Activated CD8-positive, alpha-beta T cell treated with anti-CD3 and anti-CD28 coated beads for 36 hours (primary cell): Measurements from ENCODE around the gene TYROBP. TPM values are rescaled to one million over a fixed set of nuclear protein-coding genes. Genes with fewer than 3 reads are reported as not detected.
"Not testable (repeated sequence)": the region's sequence is repeated elsewhere in the genome, so short reads cannot be mapped to it uniquely, and the experiment has no call there.

Experiments
- ATAC-seq: fragments of 200-7000 bp; cut with Tn5 transposase; one replicate; pipeline ENCODE4 v1.10.0; 2021; ENCODE audit warnings: mild to moderate bottlenecking, moderate library complexity
- CTCF ChIA-PET: fragments of 350-600 bp; sonication (Branson Sonifier 250); formaldehyde crosslinking; loops from one replicate; lab custom pipeline; 2021; ENCODE audit warnings: antibody characterized with exemption; lab: Charles Lee
- POLR2A ChIA-PET: fragments of 350-600 bp; sonication (Branson Sonifier 250); formaldehyde crosslinking; loops from one replicate; lab custom pipeline; 2021; ENCODE audit warnings: antibody characterized with exemption; lab: Charles Lee
- DNase-seq: peaks from one replicate; pipeline ENCODE4 v3.0.0-alpha.2; 2020
- H3K27ac Mint-ChIP-seq: one replicate; pipeline ENCODE4 v1.8.0; 2021; ENCODE audit warnings: mild to moderate bottlenecking, mixed read lengths
- H3K27me3 Mint-ChIP-seq: one replicate; pipeline ENCODE4 v1.8.0; 2021; ENCODE audit warnings: mixed read lengths
- H3K36me3 Mint-ChIP-seq: one replicate; pipeline ENCODE4 v1.8.0; 2021; ENCODE audit warnings: low read depth, mixed read lengths
- H3K4me1 Mint-ChIP-seq: one replicate; pipeline ENCODE4 v1.8.0; 2021; ENCODE audit warnings: low read depth, mixed read lengths
- H3K4me3 Mint-ChIP-seq: one replicate; pipeline ENCODE4 v1.8.0; 2021; ENCODE audit warnings: mild to moderate bottlenecking, moderate library complexity, mixed read lengths
- H3K9me3 Mint-ChIP-seq: one replicate; pipeline ENCODE4 v1.8.0; 2021; ENCODE audit warnings: mixed read lengths
- intact Hi-C: fragments of 100-400 bp; cut with micrococcal nuclease; formaldehyde crosslinking; loops from one replicate; pipeline ENCODE4 v1.10.0; 2022
- total RNA-seq, 2 experiments: library from RNA; stranded (reverse); gene quantifications; one replicate each; pipeline ENCODE4 v1.2.3, GENCODE V29; 2021
- TF ChIP-seq, protein P1 (sequence below): fragments of 200-600 bp; IDR thresholded peaks from one replicate; pipeline ENCODE4 v1.8.0; 2022; ENCODE audit warnings: antibody characterized with exemption, mild to moderate bottlenecking

TYROBP gene
- total RNA-seq, 2 experiments from 2014 or later = 0.81 to 1.5 TPM

DNA sequence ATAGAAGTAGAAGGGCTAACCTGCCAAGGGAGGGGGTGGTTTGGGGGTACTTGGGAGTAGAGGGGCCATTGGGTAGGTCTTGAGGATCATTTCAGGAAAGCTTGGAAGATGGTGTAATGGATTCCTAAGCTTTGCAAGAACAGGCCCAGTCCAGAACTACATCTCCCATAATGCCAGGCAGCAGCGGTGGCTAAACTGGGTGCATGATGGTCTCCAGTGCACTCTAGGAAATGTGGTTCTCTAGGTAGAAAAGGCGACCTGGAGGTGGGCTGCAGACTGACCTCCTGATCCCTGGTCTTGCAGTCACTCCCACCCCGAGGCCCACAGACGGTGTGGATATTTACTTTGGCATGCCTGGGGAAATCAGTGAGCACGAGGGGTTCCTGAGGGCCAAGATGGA, 35.9 kb downstream of the TYROBP start:
- Mint-ChIP-seq H3K27ac (no peak overlapping the region), H3K27me3 (peaks cover 35% of the 10 kb centered on the region), H3K4me1 (peaks cover 13% of the 10 kb centered on the region), H3K4me3 (no peak overlapping the region), H3K9me3 (no peaks in the 10 kb centered on the region), H3K36me3 (no peaks in the 10 kb centered on the region)
- no peak for DNase-seq
- ATAC-seq = no peak
- TF ChIP-seq, protein P1, sequence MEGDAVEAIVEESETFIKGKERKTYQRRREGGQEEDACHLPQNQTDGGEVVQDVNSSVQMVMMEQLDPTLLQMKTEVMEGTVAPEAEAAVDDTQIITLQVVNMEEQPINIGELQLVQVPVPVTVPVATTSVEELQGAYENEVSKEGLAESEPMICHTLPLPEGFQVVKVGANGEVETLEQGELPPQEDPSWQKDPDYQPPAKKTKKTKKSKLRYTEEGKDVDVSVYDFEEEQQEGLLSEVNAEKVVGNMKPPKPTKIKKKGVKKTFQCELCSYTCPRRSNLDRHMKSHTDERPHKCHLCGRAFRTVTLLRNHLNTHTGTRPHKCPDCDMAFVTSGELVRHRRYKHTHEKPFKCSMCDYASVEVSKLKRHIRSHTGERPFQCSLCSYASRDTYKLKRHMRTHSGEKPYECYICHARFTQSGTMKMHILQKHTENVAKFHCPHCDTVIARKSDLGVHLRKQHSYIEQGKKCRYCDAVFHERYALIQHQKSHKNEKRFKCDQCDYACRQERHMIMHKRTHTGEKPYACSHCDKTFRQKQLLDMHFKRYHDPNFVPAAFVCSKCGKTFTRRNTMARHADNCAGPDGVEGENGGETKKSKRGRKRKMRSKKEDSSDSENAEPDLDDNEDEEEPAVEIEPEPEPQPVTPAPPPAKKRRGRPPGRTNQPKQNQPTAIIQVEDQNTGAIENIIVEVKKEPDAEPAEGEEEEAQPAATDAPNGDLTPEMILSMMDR = no peak
- ChIA-PET CTCF (no interaction called here), POLR2A (no interaction called here)
- intact Hi-C loops = no loop called here

DNA sequence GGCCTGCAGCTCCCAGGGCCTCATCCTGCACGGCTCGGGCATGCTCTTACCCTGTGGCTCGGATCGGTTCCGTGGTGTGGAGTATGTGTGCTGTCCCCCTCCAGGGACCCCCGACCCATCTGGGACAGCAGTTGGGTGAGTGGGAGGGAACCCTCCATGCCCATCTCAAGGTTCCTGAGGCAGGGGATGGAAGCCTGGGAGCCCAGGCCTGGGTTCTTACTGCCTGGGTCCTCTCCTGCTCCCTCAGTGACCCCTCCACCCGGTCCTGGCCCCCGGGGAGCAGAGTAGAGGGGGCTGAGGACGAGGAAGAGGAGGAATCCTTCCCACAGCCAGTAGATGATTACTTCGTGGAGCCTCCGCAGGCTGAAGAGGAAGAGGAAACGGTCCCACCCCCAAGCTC, 36.5 kb downstream of the TYROBP start:
- DNase-seq (no peak), ATAC-seq (no peak)
- POLR2A ChIA-PET = no interaction called here
- Mint-ChIP-seq H3K36me3 (no peaks in the 10 kb centered on the region), H3K27me3 (peaks cover 36% of the 10 kb centered on the region), H3K27ac (no peak overlapping the region), H3K4me3 (no peak overlapping the region), H3K9me3 (no peaks in the 10 kb centered on the region), H3K4me1 (peaks cover 13% of the 10 kb centered on the region)
- CTCF ChIA-PET = no interaction called here
- TF ChIP-seq, protein P1 = no peak
- intact Hi-C loops = no loop called here

DNA sequence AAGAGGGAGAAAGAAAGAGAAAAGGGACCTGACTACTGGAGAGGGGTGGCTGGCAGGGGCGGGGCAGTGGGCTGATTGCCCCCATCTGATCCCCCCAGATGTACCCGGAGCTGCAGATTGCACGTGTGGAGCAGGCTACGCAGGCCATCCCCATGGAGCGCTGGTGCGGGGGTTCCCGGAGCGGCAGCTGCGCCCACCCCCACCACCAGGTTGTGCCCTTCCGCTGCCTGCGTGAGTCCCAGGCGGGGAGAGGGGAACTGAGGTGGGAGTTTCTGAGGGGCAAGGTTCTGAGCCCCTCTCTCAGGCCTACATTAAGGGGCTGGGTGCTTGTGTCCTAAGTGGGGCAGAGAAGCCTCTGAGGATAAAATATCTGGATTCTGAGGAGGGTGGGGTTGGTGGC, 37.3 kb downstream of the TYROBP start:
- Mint-ChIP-seq H3K9me3 (no peaks in the 10 kb centered on the region), H3K4me1 (peaks cover 13% of the 10 kb centered on the region), H3K27ac (no peak overlapping the region), H3K36me3 (no peaks in the 10 kb centered on the region), H3K27me3 (peaks cover 37% of the 10 kb centered on the region), H3K4me3 (no peak overlapping the region)
- ChIA-PET POLR2A (interaction anchor here (0.9 to 1.2 kb wide), 2 partner anchors 13 to 94 kb away, joined by 3 to 4 read pairs; no protein-coding TSS in a partner anchor), CTCF (no interaction called here)
- DNase-seq (no peak), ATAC-seq (no peak)
- intact Hi-C loops = no loop called here
- TF ChIP-seq, protein P1 = no peak

DNA sequence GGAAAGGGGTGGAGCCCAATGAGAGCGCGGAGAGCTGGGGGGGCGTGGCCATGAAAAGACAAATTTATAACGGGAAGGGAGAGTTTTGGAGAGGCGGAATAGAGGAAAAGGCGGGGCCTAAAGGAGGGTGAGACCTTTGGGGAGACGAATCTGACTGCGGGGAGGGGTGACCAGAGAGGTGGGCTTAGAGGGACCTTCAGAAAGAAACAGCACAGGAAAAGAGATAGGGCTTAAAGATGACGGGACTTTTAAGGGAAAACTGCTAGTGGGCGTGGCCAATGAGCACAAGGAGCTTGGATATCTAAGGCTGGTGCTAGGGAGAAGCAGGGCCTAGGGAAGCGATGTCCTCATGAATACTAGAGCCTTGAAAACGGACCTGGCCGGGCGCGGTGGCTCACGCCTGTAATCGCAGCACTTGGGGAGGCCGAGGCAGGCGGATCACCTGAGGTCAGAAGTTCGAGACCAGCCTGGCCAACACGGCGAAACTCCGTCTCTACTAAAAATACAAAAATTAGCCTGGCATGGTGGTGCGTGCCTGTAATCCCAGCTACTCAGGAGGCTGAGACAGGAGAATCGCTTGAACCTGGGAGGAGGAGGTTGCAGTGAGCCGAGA, 37.9 kb downstream of the TYROBP start:
- CTCF ChIA-PET = interaction anchor here (0.7 to 1.3 kb wide), 3 partner anchors 9 to 176 kb away, joined by 3 to 6 read pairs (median 4); no protein-coding TSS in a partner anchor
- Mint-ChIP-seq H3K4me1 (peaks cover 13% of the 10 kb centered on the region), H3K4me3 (peak overlapping the region; percentile 67), H3K27me3 (peaks cover 39% of the 10 kb centered on the region)
- ATAC-seq, H3K27ac Mint-ChIP-seq, H3K36me3 Mint-ChIP-seq, H3K9me3 Mint-ChIP-seq, intact Hi-C loops, DNase-seq: not testable (repeated sequence)
- POLR2A ChIA-PET = interaction anchor here (0.6 to 1.6 kb wide), 5 partner anchors 13 to 537 kb away, joined by 3 to 4 read pairs (median 4); partner anchors contain the start of genes PSENEN and U2AF1L4

DNA sequence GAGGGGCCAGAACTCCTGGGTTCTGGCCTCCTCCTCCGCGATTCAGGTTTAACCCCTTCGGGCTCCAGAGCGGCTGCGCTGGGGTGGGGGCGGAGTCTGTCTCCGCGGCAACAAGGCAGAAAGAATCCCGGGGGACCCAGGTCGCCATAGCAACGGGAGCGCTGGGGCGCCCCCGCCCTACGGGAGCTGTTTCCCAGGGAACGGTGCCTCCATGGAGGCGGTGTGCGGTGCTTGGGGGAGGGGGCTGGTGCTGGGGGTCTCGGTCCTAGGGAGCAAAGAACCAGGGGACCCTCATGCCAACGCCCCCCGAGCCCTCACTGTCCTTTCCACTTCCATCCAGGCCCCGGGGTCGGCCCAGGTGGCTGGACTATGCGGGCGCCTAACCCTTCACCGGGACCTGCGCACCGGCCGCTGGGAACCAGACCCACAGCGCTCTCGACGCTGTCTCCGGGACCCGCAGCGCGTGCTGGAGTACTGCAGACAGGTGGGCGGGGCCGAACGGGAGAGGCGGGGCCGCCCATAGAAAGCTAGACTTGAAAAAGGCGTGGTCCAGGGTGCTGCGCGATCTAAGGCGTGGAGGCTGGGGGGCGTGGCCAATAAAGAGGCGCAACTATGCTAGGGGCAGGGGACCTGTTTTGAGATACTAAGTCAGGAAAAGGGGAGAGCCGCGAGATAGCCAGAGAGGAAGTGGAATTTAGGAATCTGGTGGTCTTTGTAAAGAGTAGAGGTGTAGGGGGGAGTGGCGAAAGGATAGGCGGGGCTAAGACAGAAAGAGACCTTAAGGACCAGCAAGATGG, 38.6 kb downstream of the TYROBP start:
- Mint-ChIP-seq H3K4me1 (peaks cover 13% of the 10 kb centered on the region), H3K9me3 (no peaks in the 10 kb centered on the region), H3K27me3 (peaks cover 39% of the 10 kb centered on the region), H3K27ac (no peak overlapping the region), H3K4me3 (peak overlapping the region; percentile 67), H3K36me3 (no peaks in the 10 kb centered on the region)
- intact Hi-C loops = no loop called here
- TF ChIP-seq, protein P1 = no peak
- POLR2A ChIA-PET = interaction anchor here (0.6 to 1.6 kb wide), 7 partner anchors 12 to 536 kb away, joined by 3 to 4 read pairs (median 3); partner anchors contain the start of genes KIRREL2, PSENEN and U2AF1L4
- DNase-seq (peak; percentile 94), ATAC-seq (peak; percentile 89)
- CTCF ChIA-PET = interaction anchor here (0.7 to 1.3 kb wide), 4 partner anchors 10 to 175 kb away, joined by 3 to 6 read pairs (median 4); no protein-coding TSS in a partner anchor
